ENCODE data around the gene GBGT1.

DNA sequence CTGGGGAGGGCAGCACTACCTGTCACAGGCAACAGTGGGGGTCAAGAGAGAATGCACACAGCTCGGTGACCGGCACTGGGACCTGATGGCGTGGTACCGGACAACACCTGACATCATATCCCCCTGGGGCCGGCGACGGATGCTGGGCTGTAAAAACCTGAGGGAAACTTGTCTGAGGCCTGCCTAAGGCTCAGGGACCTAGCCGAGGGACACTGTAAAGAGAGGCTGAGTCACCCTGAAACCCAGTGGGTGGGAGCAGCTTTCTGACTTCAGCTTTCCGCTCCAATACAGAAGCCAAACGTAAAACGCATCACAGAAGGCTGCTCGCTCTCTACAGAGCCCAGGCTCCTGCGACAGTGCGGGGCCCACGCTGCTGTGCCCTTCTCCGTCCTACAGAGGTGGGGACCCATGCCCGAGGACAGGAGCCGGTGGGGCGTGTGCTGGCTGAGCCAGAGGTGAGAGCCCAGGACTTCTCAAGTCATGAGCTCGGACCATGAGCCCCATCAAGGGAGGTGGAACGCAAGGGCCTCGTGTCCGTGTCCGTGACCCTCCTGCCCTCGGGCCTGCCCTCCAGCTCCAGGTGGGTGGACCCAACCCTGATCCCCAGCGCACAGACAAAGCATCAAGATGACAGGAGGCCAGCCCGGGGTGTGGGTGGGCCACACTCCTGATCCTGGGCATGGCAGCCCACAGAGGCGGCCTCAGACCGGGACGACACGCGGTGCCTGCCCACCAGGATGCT is 47.9 kb downstream of the GBGT1 start:
- TF ChIP-seq POLR2A (IDR thresholded peaks at IDR 0.05) (no peak), EP300 (IDR thresholded peaks at IDR 0.05) (no peak)
- TF ChIP-seq, protein P1, sequence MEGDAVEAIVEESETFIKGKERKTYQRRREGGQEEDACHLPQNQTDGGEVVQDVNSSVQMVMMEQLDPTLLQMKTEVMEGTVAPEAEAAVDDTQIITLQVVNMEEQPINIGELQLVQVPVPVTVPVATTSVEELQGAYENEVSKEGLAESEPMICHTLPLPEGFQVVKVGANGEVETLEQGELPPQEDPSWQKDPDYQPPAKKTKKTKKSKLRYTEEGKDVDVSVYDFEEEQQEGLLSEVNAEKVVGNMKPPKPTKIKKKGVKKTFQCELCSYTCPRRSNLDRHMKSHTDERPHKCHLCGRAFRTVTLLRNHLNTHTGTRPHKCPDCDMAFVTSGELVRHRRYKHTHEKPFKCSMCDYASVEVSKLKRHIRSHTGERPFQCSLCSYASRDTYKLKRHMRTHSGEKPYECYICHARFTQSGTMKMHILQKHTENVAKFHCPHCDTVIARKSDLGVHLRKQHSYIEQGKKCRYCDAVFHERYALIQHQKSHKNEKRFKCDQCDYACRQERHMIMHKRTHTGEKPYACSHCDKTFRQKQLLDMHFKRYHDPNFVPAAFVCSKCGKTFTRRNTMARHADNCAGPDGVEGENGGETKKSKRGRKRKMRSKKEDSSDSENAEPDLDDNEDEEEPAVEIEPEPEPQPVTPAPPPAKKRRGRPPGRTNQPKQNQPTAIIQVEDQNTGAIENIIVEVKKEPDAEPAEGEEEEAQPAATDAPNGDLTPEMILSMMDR (IDR thresholded peaks at IDR 0.05): no peak
